OCI-LY1 (cell line): ENCODE data around the gene CD164.

Experiments
- CTCF ChIP-seq: fragments of 200-600 bp; sonication (generic), shearing (Covaris generic); IDR thresholded peaks from 2 replicates; pipeline ENCODE4 v1.5.1; 2017; ENCODE audit warnings: mild to moderate bottlenecking, antibody characterized with exemption, low read length, moderate library complexity, mixed read lengths
- EZH2 ChIP-seq: fragments of 200-600 bp; sonication (generic), shearing (Covaris generic); IDR thresholded peaks from 2 replicates; pipeline ENCODE4 v1.8.0; 2017; ENCODE audit warnings: borderline replicate concordance, mixed run types, mild to moderate bottlenecking, antibody characterized with exemption, low read length, moderate library complexity, mixed read lengths

- TF ChIP-seq CTCF (no peak), EZH2 (no peak)
These were observed 38.7 kb downstream of the CD164 start for GRCh38 chr6:109343518-109343917.
